Cardiac fibroblast (primary cell): ENCODE results near the gene ADISSP.

Source experiments
- DNase-seq, 2 donors: peaks; one replicate each; pipeline versions ENCODE4 v3.0.0 to v3.0.0-alpha.2; 2010; ENCODE audit warnings: low read depth in 2 of 2
- H3K4me3 ChIP-seq, 2 donors: replicated peaks in 1 of 2; 1 replicate in 1 of 2; 2 replicates in 1 of 2; pipeline ENCODE4 v1.5.1; 2011; ENCODE audit warnings: low read depth in 2 of 2, low read length in 2 of 2, mild to moderate bottlenecking in 2 of 2, moderate library complexity in 1 of 2
- CTCF ChIP-seq: IDR thresholded peaks from one replicate; pipeline ENCODE4 v1.5.1; 2011; ENCODE audit warnings: low read depth, mild to moderate bottlenecking, low read length, inconsistent platforms

ADISSP gene

GRCh38 chr20:3812259-3812681 lies 44.7 kb upstream of the ADISSP start:
- no peak for DNase-seq
- TF ChIP-seq CTCF, result no peak
- H3K4me3 ChIP-seq, result no peak overlapping the region

- no peak for TF ChIP-seq CTCF
- H3K4me3 ChIP-seq, result peak overlapping the region; percentile 37 to 48
- DNase-seq, result peak; percentile 100
Observed at GRCh38 chr20:3811467-3812258, 44.1 kb upstream of the ADISSP start.

- DNase-seq, result no peak
- H3K4me3 ChIP-seq, result no peak overlapping the region
- TF ChIP-seq CTCF, result no peak
Observed at GRCh38 chr20:3808544-3808943, 41.0 kb upstream of the ADISSP start.

- DNase-seq, result no peak
- TF ChIP-seq CTCF, result no peak
- H3K4me3 ChIP-seq, result no peak overlapping the region
Observed at GRCh38 chr20:3804781-3805180, 37.2 kb upstream of the ADISSP start.

- TF ChIP-seq CTCF, result no peak
- DNase-seq, result no peak
- no peak overlapping the region for H3K4me3 ChIP-seq
Observed at GRCh38 chr20:3804254-3804751, 36.8 kb upstream of the ADISSP start.

- no peak for DNase-seq
- no peak for TF ChIP-seq CTCF
- H3K4me3 ChIP-seq, result no peak overlapping the region
Observed at GRCh38 chr20:3803854-3804253, 36.3 kb upstream of the ADISSP start.
